Activated naive CD4-positive, alpha-beta T cell (primary cell): ENCODE data around the gene ISX.
"Not testable (repeated sequence)": the region's sequence is repeated elsewhere in the genome, so short reads cannot be mapped to it uniquely, and the experiment has no call there.

ENCODE experiments used
- DNase-seq, 4 experiments: peaks; one replicate each; lab custom pipeline; 2025; lab: John Stamatoyannopoulos, UW

ISX gene

GRCh38 chr22:35065796-35066218 is at the start of gene ISX:
Gene ISX, plus strand, starts transcription at chr22:35066158. Its CDS starts 930 bp downstream, at chr22:35067088.
- no peak for DNase-seq

- DNase-seq = no peak
These were observed 49.0 kb upstream of the ISX start for GRCh38 chr22:35016909-35017308.

GRCh38 chr22:35018995-35019394 is 47.0 kb upstream of the ISX start:
- DNase-seq = no peak

GRCh38 chr22:35020517-35020916 is 45.4 kb upstream of the ISX start:
- DNase-seq = no peak

GRCh38 chr22:35021161-35021560 is 44.8 kb upstream of the ISX start:
- DNase-seq = no peak

- no peak for DNase-seq
These were observed 43.7 kb upstream of the ISX start for GRCh38 chr22:35022291-35022690.

- peak in 3 of 4 experiments; percentile 20 to 45 (median 29) for DNase-seq
These were observed 42.1 kb upstream of the ISX start for GRCh38 chr22:35023692-35024363.

- no peak for DNase-seq
These were observed 41.6 kb upstream of the ISX start for GRCh38 chr22:35024364-35024692.

GRCh38 chr22:35030112-35030511 is 35.8 kb upstream of the ISX start:
- not testable (repeated sequence) for DNase-seq

- no peak for DNase-seq
These were observed 33.4 kb upstream of the ISX start for GRCh38 chr22:35032571-35032970.

- DNase-seq = no peak
These were observed 32.2 kb upstream of the ISX start for GRCh38 chr22:35033635-35034296.

- DNase-seq = no peak
These were observed 31.0 kb upstream of the ISX start for GRCh38 chr22:35034963-35035362.

- no peak for DNase-seq
These were observed 28.9 kb upstream of the ISX start for GRCh38 chr22:35037089-35037488.

- no peak for DNase-seq
These were observed 26.3 kb upstream of the ISX start for GRCh38 chr22:35039625-35040024.

GRCh38 chr22:35043252-35043933 is 22.6 kb upstream of the ISX start:
- no peak for DNase-seq

- DNase-seq = no peak
These were observed 22.0 kb upstream of the ISX start for GRCh38 chr22:35043934-35044319.

GRCh38 chr22:35044607-35045390 is 21.2 kb upstream of the ISX start:
- no peak for DNase-seq

- DNase-seq = no peak
These were observed 20.5 kb upstream of the ISX start for GRCh38 chr22:35045451-35045850.

- DNase-seq = no peak
These were observed 19.1 kb upstream of the ISX start for GRCh38 chr22:35046744-35047462.

GRCh38 chr22:35050038-35050437 is 15.9 kb upstream of the ISX start:
- DNase-seq = not testable (repeated sequence)

GRCh38 chr22:35051013-35051535 is 14.9 kb upstream of the ISX start:
- DNase-seq = no peak

GRCh38 chr22:35051791-35052190 is 14.2 kb upstream of the ISX start:
- no peak for DNase-seq
